ENCODE measurements around the gene SDSL.

- no peak for TF ChIP-seq POLR2A (IDR thresholded peaks at IDR 0.05)
- no peak for TF ChIP-seq CTCF (IDR thresholded peaks at IDR 0.05)
These were observed 43.8 kb downstream of the SDSL start for GRCh38 chr12:113465808-113466453.

All from Peyer's patch (tissue), 4 donors.